Measurements from ENCODE around the gene PANX1.

The PANX1 gene

GRCh38 chr11:94141511-94142307 lies 13.1 kb downstream of the PANX1 start:
- in situ Hi-C loops (cut with HindIII; ENCODE audit: low sequenced_read_pairs): no loop called here
- no peak for DNase-seq (ENCODE audit: low read depth)
- no peak for TF ChIP-seq CTCF (IDR thresholded peaks at IDR 0.05; ENCODE audit: low read depth, low read length, missing control alignments)
- H3K4me3 ChIP-seq (ENCODE audit: low read depth, low read length): no peak overlapping the region

- in situ Hi-C loops (cut with HindIII; ENCODE audit: low sequenced_read_pairs): no loop called here
- H3K4me3 ChIP-seq (ENCODE audit: low read depth, low read length): no peak overlapping the region
- no peak for DNase-seq (ENCODE audit: low read depth)
- no peak for TF ChIP-seq CTCF (IDR thresholded peaks at IDR 0.05; ENCODE audit: low read depth, low read length, missing control alignments)
These were observed 14.0 kb downstream of the PANX1 start for GRCh38 chr11:94142308-94143281.

- in situ Hi-C loops (cut with HindIII; ENCODE audit: low sequenced_read_pairs): no loop called here
- DNase-seq (ENCODE audit: low read depth): no peak
- H3K4me3 ChIP-seq (ENCODE audit: low read depth, low read length): no peak overlapping the region
- no peak for TF ChIP-seq CTCF (IDR thresholded peaks at IDR 0.05; ENCODE audit: low read depth, low read length, missing control alignments)
These were observed 15.6 kb downstream of the PANX1 start for GRCh38 chr11:94144216-94144615.

GRCh38 chr11:94144664-94145063 lies 16.0 kb downstream of the PANX1 start:
- no peak for TF ChIP-seq CTCF (IDR thresholded peaks at IDR 0.05; ENCODE audit: low read depth, low read length, missing control alignments)
- no peak overlapping the region for H3K4me3 ChIP-seq (ENCODE audit: low read depth, low read length)
- in situ Hi-C loops (cut with HindIII; ENCODE audit: low sequenced_read_pairs): no loop called here
- DNase-seq (ENCODE audit: low read depth): no peak

- DNase-seq (ENCODE audit: low read depth): no peak
- in situ Hi-C loops (cut with HindIII; ENCODE audit: low sequenced_read_pairs): no loop called here
- no peak overlapping the region for H3K4me3 ChIP-seq (ENCODE audit: low read depth, low read length)
- no peak for TF ChIP-seq CTCF (IDR thresholded peaks at IDR 0.05; ENCODE audit: low read depth, low read length, missing control alignments)
These were observed 16.8 kb downstream of the PANX1 start for GRCh38 chr11:94145431-94145830.

GRCh38 chr11:94145916-94146315 lies 17.3 kb downstream of the PANX1 start:
- no peak overlapping the region for H3K4me3 ChIP-seq (ENCODE audit: low read depth, low read length)
- in situ Hi-C loops (cut with HindIII; ENCODE audit: low sequenced_read_pairs): no loop called here
- TF ChIP-seq CTCF (IDR thresholded peaks at IDR 0.05; ENCODE audit: low read depth, low read length, missing control alignments): no peak
- DNase-seq (ENCODE audit: low read depth): no peak
